Liver (tissue), 3 donors: ENCODE results near the gene ZFP42.

Source experiments
- EGR1 ChIP-seq, 2 donors: IDR thresholded peaks; 2 replicates each; pipeline ENCODE4 v1.6.1; 2016 to 2018; ENCODE audit warnings: antibody characterized with exemption in 2 of 2, low read depth in 2 of 2
- FOXA1 ChIP-seq: IDR thresholded peaks from 2 replicates; pipeline ENCODE4 v1.6.1; 2016; ENCODE audit warnings: antibody characterized with exemption
- GABPA ChIP-seq, 2 donors: IDR thresholded peaks in 1 of 2; conservative IDR thresholded peaks in 1 of 2; 2 replicates each; pipeline ENCODE4 v1.6.1; 2016; ENCODE audit warnings: antibody characterized with exemption in 2 of 2, mild to moderate bottlenecking in 1 of 2, moderate library complexity in 1 of 2
- HNF4A ChIP-seq, 2 donors: conservative IDR thresholded peaks; 2 replicates each; pipeline ENCODE4 v1.6.1; 2016; ENCODE audit warnings: antibody characterized with exemption in 2 of 2, mild to moderate bottlenecking in 2 of 2
- RXRA ChIP-seq, 2 donors: IDR thresholded peaks; 2 replicates each; pipeline ENCODE4 v1.6.1; 2017 to 2018; ENCODE audit warnings: antibody characterized with exemption in 2 of 2, mild to moderate bottlenecking in 1 of 2
- TF ChIP-seq, protein P1 (sequence below): fragments of 150-350 bp; IDR thresholded peaks from 2 replicates; pipeline ENCODE4 v1.5.1; 2017; ENCODE audit warnings: improper control_type of control experiment, low read depth, low read length; ENCODE audit not compliant: missing input control
- TF ChIP-seq, protein P2 (sequence below): IDR thresholded peaks from 2 replicates; pipeline ENCODE4 v1.6.1; 2016; ENCODE audit warnings: antibody characterized with exemption
- TF ChIP-seq, protein P3 (sequence below): IDR thresholded peaks from 2 replicates; pipeline ENCODE4 v1.6.1; 2016; ENCODE audit warnings: antibody characterized with exemption, mild to moderate bottlenecking
- donor health status: healthy.
- donor health status: healthy.

GRCh38 chr4:188030401-188030800 lies 34.8 kb downstream of the ZFP42 start:
- TF ChIP-seq, protein P1, sequence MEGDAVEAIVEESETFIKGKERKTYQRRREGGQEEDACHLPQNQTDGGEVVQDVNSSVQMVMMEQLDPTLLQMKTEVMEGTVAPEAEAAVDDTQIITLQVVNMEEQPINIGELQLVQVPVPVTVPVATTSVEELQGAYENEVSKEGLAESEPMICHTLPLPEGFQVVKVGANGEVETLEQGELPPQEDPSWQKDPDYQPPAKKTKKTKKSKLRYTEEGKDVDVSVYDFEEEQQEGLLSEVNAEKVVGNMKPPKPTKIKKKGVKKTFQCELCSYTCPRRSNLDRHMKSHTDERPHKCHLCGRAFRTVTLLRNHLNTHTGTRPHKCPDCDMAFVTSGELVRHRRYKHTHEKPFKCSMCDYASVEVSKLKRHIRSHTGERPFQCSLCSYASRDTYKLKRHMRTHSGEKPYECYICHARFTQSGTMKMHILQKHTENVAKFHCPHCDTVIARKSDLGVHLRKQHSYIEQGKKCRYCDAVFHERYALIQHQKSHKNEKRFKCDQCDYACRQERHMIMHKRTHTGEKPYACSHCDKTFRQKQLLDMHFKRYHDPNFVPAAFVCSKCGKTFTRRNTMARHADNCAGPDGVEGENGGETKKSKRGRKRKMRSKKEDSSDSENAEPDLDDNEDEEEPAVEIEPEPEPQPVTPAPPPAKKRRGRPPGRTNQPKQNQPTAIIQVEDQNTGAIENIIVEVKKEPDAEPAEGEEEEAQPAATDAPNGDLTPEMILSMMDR: no peak
- TF ChIP-seq FOXA1 (no peak), RXRA (IDR thresholded peaks at IDR 0.05) (no peak), EGR1 (IDR thresholded peaks at IDR 0.05; ENCODE audit: low read depth in 2 of 2) (no peak), GABPA (IDR thresholded peaks at IDR 0.05 in 1 of 2, conservative IDR thresholded peaks at IDR 0.05 in 1 of 2) (no peak), HNF4A (conservative IDR thresholded peaks at IDR 0.05) (no peak)
- TF ChIP-seq, protein P2, sequence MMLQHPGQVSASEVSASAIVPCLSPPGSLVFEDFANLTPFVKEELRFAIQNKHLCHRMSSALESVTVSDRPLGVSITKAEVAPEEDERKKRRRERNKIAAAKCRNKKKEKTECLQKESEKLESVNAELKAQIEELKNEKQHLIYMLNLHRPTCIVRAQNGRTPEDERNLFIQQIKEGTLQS: no peak
- TF ChIP-seq, protein P3, sequence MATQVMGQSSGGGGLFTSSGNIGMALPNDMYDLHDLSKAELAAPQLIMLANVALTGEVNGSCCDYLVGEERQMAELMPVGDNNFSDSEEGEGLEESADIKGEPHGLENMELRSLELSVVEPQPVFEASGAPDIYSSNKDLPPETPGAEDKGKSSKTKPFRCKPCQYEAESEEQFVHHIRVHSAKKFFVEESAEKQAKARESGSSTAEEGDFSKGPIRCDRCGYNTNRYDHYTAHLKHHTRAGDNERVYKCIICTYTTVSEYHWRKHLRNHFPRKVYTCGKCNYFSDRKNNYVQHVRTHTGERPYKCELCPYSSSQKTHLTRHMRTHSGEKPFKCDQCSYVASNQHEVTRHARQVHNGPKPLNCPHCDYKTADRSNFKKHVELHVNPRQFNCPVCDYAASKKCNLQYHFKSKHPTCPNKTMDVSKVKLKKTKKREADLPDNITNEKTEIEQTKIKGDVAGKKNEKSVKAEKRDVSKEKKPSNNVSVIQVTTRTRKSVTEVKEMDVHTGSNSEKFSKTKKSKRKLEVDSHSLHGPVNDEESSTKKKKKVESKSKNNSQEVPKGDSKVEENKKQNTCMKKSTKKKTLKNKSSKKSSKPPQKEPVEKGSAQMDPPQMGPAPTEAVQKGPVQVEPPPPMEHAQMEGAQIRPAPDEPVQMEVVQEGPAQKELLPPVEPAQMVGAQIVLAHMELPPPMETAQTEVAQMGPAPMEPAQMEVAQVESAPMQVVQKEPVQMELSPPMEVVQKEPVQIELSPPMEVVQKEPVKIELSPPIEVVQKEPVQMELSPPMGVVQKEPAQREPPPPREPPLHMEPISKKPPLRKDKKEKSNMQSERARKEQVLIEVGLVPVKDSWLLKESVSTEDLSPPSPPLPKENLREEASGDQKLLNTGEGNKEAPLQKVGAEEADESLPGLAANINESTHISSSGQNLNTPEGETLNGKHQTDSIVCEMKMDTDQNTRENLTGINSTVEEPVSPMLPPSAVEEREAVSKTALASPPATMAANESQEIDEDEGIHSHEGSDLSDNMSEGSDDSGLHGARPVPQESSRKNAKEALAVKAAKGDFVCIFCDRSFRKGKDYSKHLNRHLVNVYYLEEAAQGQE: no peak
